ENCODE data around the gene KCNMA1.

KCNMA1 gene

GRCh38 chr10:77034240-77034639, 603.4 kb downstream of the KCNMA1 start:
- no peaks in the 10 kb centered on the region for H3K9me3 ChIP-seq (ENCODE audit: control insufficient read depth, low read length)
- TF ChIP-seq CTCF (IDR thresholded peaks at IDR 0.05), result no peak
- H3K79me2 ChIP-seq, result no peaks in the 10 kb centered on the region
- no peak overlapping the region for H2AFZ ChIP-seq
- H3K27ac ChIP-seq, result no peak overlapping the region
- no peak overlapping the region for H3K4me3 ChIP-seq (ENCODE audit: low read depth, low read length)
- H3K4me2 ChIP-seq (ENCODE audit: low read length), result no peak overlapping the region
- no peaks in the 10 kb centered on the region for H3K4me1 ChIP-seq
- no peak overlapping the region for H3K9ac ChIP-seq
- no peaks in the 10 kb centered on the region for H3K36me3 ChIP-seq (ENCODE audit: control insufficient read depth, insufficient read depth, low read length)
- no peaks in the 10 kb centered on the region for H3K27me3 ChIP-seq (ENCODE audit: control insufficient read depth, insufficient read depth, low read length)

- Histone ChIP-seq H3K27ac (no peak overlapping the region), H3K4me3 (ENCODE audit: low read depth, low read length) (no peak overlapping the region), H3K27me3 (ENCODE audit: control insufficient read depth, insufficient read depth, low read length) (no peaks in the 10 kb centered on the region), H3K4me2 (ENCODE audit: low read length) (no peak overlapping the region), H3K9ac (no peak overlapping the region), H3K4me1 (no peaks in the 10 kb centered on the region), H3K36me3 (ENCODE audit: control insufficient read depth, insufficient read depth, low read length) (no peaks in the 10 kb centered on the region), H3K9me3 (ENCODE audit: control insufficient read depth, low read length) (no peaks in the 10 kb centered on the region), H2AFZ (no peak overlapping the region), H3K79me2 (no peaks in the 10 kb centered on the region)
- no peak for TF ChIP-seq CTCF (IDR thresholded peaks at IDR 0.05)
Measured at GRCh38 chr10:77032188-77032570, 605.4 kb downstream of the KCNMA1 start.

GRCh38 chr10:77031531-77032187, 605.9 kb downstream of the KCNMA1 start:
- TF ChIP-seq CTCF (IDR thresholded peaks at IDR 0.05), result no peak
- Histone ChIP-seq H3K9me3 (ENCODE audit: control insufficient read depth, low read length) (no peaks in the 10 kb centered on the region), H3K4me3 (ENCODE audit: low read depth, low read length) (no peak overlapping the region), H3K4me2 (ENCODE audit: low read length) (no peak overlapping the region), H3K27ac (no peak overlapping the region), H3K36me3 (ENCODE audit: control insufficient read depth, insufficient read depth, low read length) (no peaks in the 10 kb centered on the region), H3K4me1 (no peaks in the 10 kb centered on the region), H3K79me2 (no peaks in the 10 kb centered on the region), H3K9ac (no peak overlapping the region), H3K27me3 (ENCODE audit: control insufficient read depth, insufficient read depth, low read length) (no peaks in the 10 kb centered on the region), H2AFZ (no peak overlapping the region)

- no peaks in the 10 kb centered on the region for H3K79me2 ChIP-seq
- no peak overlapping the region for H3K9ac ChIP-seq
- no peaks in the 10 kb centered on the region for H3K36me3 ChIP-seq (ENCODE audit: control insufficient read depth, insufficient read depth, low read length)
- TF ChIP-seq CTCF (IDR thresholded peaks at IDR 0.05), result no peak
- H3K4me2 ChIP-seq (ENCODE audit: low read length), result no peak overlapping the region
- H3K9me3 ChIP-seq (ENCODE audit: control insufficient read depth, low read length), result no peaks in the 10 kb centered on the region
- no peak overlapping the region for H2AFZ ChIP-seq
- no peaks in the 10 kb centered on the region for H3K27me3 ChIP-seq (ENCODE audit: control insufficient read depth, insufficient read depth, low read length)
- no peaks in the 10 kb centered on the region for H3K4me1 ChIP-seq
- H3K27ac ChIP-seq, result no peak overlapping the region
- H3K4me3 ChIP-seq (ENCODE audit: low read depth, low read length), result no peak overlapping the region
Measured at GRCh38 chr10:77030974-77031373, 606.6 kb downstream of the KCNMA1 start.

All from parathyroid adenoma (tissue), 2 donors.